Ovary (tissue), 3 donors: ENCODE results near the gene FKBP8.

Experiments
- CTCF ChIP-seq, 3 donors: fragments of 450-650 bp in 2 of 3; fragments of 200-600 bp in 1 of 3; IDR thresholded peaks; one replicate each; pipeline versions ENCODE4 v1.5.1 to v1.8.0; 2016 to 2022; ENCODE audit warnings: antibody characterized with exemption in 3 of 3, mild to moderate bottlenecking in 1 of 3
- EP300 ChIP-seq: sonication (generic); formaldehyde crosslinking; IDR thresholded peaks from one replicate; pipeline ENCODE4 v1.6.1; 2017; ENCODE audit warnings: antibody characterized with exemption
- POLR2A ChIP-seq: fragments of 450-650 bp; IDR thresholded peaks from one replicate; pipeline ENCODE4 v1.6.1; 2017; ENCODE audit warnings: antibody characterized with exemption, mild to moderate bottlenecking, moderate library complexity
- donor health status: DM: no; HTN: no; CAD: no.

GRCh38 chr19:18503971-18504885 lies 39.1 kb downstream of the FKBP8 start:
- TF ChIP-seq EP300, result no peak
- no peak for TF ChIP-seq CTCF (IDR thresholded peaks at IDR 0.05)
- TF ChIP-seq POLR2A, result no peak
